WTC11 (cell line): ENCODE data around the gene BCAM.

ENCODE experiments used
- ATF3 ChIP-seq: sonication (generic); formaldehyde crosslinking; conservative IDR thresholded peaks from 2 replicates; pipeline ENCODE4 v1.8.1; 2022; ENCODE audit warnings: mild to moderate bottlenecking, missing genetic modification reagents
- CREM ChIP-seq: sonication (generic); formaldehyde crosslinking; IDR thresholded peaks from 2 replicates; pipeline ENCODE4 v1.8.1; 2022; ENCODE audit warnings: mild to moderate bottlenecking, missing genetic modification reagents, moderate library complexity
- CTCF ChIP-seq: fragments of 200-600 bp; IDR thresholded peaks from 2 replicates; pipeline ENCODE4 v1.8.0; 2022; ENCODE audit warnings: antibody characterized with exemption
- EMX1 ChIP-seq: fragments of 250-450 bp; sonication (Bioruptor Pico); IDR thresholded peaks from 2 replicates; pipeline ENCODE4 v1.8.0; 2021; ENCODE audit warnings: mild to moderate bottlenecking
- ESRRA ChIP-seq: sonication (generic); formaldehyde crosslinking; IDR thresholded peaks from 2 replicates; pipeline ENCODE4 v1.8.1; 2022; ENCODE audit warnings: mild to moderate bottlenecking, missing genetic modification reagents, borderline replicate concordance
- GRHL2 ChIP-seq: fragments of 250-450 bp; sonication (Bioruptor Pico); IDR thresholded peaks from 2 replicates; pipeline ENCODE4 v1.8.0; 2022; ENCODE audit warnings: mild to moderate bottlenecking, moderate library complexity; ENCODE audit not compliant: insufficient replicate concordance, severe bottlenecking
- NR2C2 ChIP-seq: sonication (generic); formaldehyde crosslinking; IDR thresholded peaks from 2 replicates; pipeline ENCODE4 v1.8.0; 2022; ENCODE audit warnings: mild to moderate bottlenecking, missing genetic modification reagents
- SMAD3 ChIP-seq: sonication (generic); formaldehyde crosslinking; IDR thresholded peaks from 2 replicates; pipeline ENCODE4 v1.8.0; 2022; ENCODE audit warnings: missing genetic modification reagents, mild to moderate bottlenecking, borderline replicate concordance
- ZNF317 ChIP-seq: sonication (generic); formaldehyde crosslinking; IDR thresholded peaks from 2 replicates; pipeline ENCODE4 v1.8.1; 2023; ENCODE audit warnings: low read depth, mild to moderate bottlenecking, moderate library complexity, missing genetic modification reagents, borderline replicate concordance
- TF ChIP-seq, protein P1 (sequence below): sonication (generic); formaldehyde crosslinking; IDR thresholded peaks from 2 replicates; pipeline ENCODE4 v1.8.1; 2023; ENCODE audit warnings: mild to moderate bottlenecking, missing genetic modification reagents, moderate library complexity

DNA sequence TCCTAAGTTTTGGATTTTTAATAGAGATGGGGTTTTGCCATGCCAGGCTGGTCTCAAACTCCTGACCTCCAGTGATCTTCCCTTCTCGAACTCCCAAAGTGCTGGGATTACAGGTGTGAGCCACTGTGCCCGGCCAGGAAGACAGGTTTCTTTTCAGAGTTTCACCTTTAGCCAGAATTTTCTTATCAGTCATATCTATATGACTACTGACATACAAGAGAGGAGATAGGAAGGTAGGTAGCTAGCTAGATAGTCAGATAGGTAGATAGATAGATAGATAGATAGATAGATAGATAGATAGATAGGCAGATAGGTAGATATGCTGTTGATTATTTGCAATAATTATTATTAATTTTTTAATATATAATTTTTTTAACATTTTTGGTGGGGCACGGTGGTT, 23.6 kb upstream of the BCAM start:
- no peak for TF ChIP-seq CTCF
- no peak for TF ChIP-seq EMX1 (CRISPR knock-in tag)
- TF ChIP-seq CREM = no peak
- no peak for TF ChIP-seq GRHL2 (CRISPR knock-in tag)
- TF ChIP-seq, protein P1, sequence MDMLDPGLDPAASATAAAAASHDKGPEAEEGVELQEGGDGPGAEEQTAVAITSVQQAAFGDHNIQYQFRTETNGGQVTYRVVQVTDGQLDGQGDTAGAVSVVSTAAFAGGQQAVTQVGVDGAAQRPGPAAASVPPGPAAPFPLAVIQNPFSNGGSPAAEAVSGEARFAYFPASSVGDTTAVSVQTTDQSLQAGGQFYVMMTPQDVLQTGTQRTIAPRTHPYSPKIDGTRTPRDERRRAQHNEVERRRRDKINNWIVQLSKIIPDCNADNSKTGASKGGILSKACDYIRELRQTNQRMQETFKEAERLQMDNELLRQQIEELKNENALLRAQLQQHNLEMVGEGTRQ (CRISPR knock-in tag) = no peak
- TF ChIP-seq ATF3 (CRISPR knock-in tag) = no peak
- TF ChIP-seq NR2C2 = no peak
- no peak for TF ChIP-seq SMAD3 (CRISPR knock-in tag)
- TF ChIP-seq ESRRA (CRISPR knock-in tag) = no peak
- no peak for TF ChIP-seq ZNF317 (CRISPR knock-in tag)
